ENCODE measurements around the gene RHEX. TPM values are rescaled to one million over a fixed set of nuclear protein-coding genes. Genes with fewer than 3 reads are reported as not detected.

Gene RHEX
- total RNA-seq, 2 donors from 2014 or later, result 3.9 TPM; not detected in 1

GRCh38 chr1:206030191-206030590, 22.8 kb upstream of the RHEX start:
- 75% methylated on average over 4 of the region's 4 CpGs for WGBS
- intact Hi-C loops (cut with DNase I), result loop anchor here (2.0 kb wide), 1 partner anchor 77 kb away; no protein-coding TSS in a partner anchor
- no peaks in the 10 kb centered on the region for H3K9me3 ChIP-seq
- no peak overlapping the region for H3K27ac ChIP-seq
- H3K4me1 ChIP-seq (replicated peaks), result no peaks in the 10 kb centered on the region
- H3K4me3 ChIP-seq, result no peak overlapping the region
- peaks cover 4% of the 10 kb centered on the region for H3K27me3 ChIP-seq (replicated peaks; ENCODE audit: insufficient read depth)
- no peak for DNase-seq (ENCODE audit: low spot score)
- no peaks in the 10 kb centered on the region for H3K36me3 ChIP-seq
- TF ChIP-seq POLR2AphosphoS5 (IDR thresholded peaks at IDR 0.05), result no peak
- TF ChIP-seq POLR2A (IDR thresholded peaks at IDR 0.05), result no peak
- TF ChIP-seq CTCF (IDR thresholded peaks at IDR 0.05), result no peak

GRCh38 chr1:206030714-206031113, 22.3 kb upstream of the RHEX start:
- peaks cover 4% of the 10 kb centered on the region for H3K27me3 ChIP-seq (replicated peaks; ENCODE audit: insufficient read depth)
- DNase-seq (ENCODE audit: low spot score), result peak; percentile 81
- H3K9me3 ChIP-seq, result no peaks in the 10 kb centered on the region
- H3K36me3 ChIP-seq, result no peaks in the 10 kb centered on the region
- WGBS, result 6% methylated on average over 4 of the region's 4 CpGs
- H3K4me1 ChIP-seq (replicated peaks), result no peaks in the 10 kb centered on the region
- intact Hi-C loops (cut with DNase I), result loop anchor here (2.0 kb wide), 1 partner anchor 76 kb away; no protein-coding TSS in a partner anchor
- H3K27ac ChIP-seq, result no peak overlapping the region
- H3K4me3 ChIP-seq, result no peak overlapping the region
- TF ChIP-seq POLR2AphosphoS5 (IDR thresholded peaks at IDR 0.05) (peak; percentile 75), POLR2A (IDR thresholded peaks at IDR 0.05) (no peak), CTCF (IDR thresholded peaks at IDR 0.05) (peak; percentile 16 to 85 (median 74))

- no peak overlapping the region for H3K27ac ChIP-seq
- H3K4me3 ChIP-seq, result no peak overlapping the region
- WGBS, result 77% methylated on average over 5 of the region's 5 CpGs
- no peaks in the 10 kb centered on the region for H3K9me3 ChIP-seq
- no peak for DNase-seq (ENCODE audit: low spot score)
- H3K36me3 ChIP-seq, result no peaks in the 10 kb centered on the region
- peaks cover 4% of the 10 kb centered on the region for H3K27me3 ChIP-seq (replicated peaks; ENCODE audit: insufficient read depth)
- TF ChIP-seq POLR2AphosphoS5 (IDR thresholded peaks at IDR 0.05) (no peak), CTCF (IDR thresholded peaks at IDR 0.05) (no peak), POLR2A (IDR thresholded peaks at IDR 0.05) (no peak)
- no peaks in the 10 kb centered on the region for H3K4me1 ChIP-seq (replicated peaks)
- intact Hi-C loops (cut with DNase I), result no loop called here
Observed at GRCh38 chr1:206032380-206033140, 20.4 kb upstream of the RHEX start.

- WGBS, result 40% methylated on average over 5 of the region's 5 CpGs
- H3K4me3 ChIP-seq, result no peak overlapping the region
- no peak for TF ChIP-seq POLR2A (IDR thresholded peaks at IDR 0.05)
- TF ChIP-seq CTCF (IDR thresholded peaks at IDR 0.05), result no peak
- peak; percentile 7 for TF ChIP-seq POLR2AphosphoS5 (IDR thresholded peaks at IDR 0.05)
- DNase-seq (ENCODE audit: low spot score), result peak; percentile 22
- no peak overlapping the region for H3K27ac ChIP-seq
- H3K4me1 ChIP-seq (replicated peaks), result no peaks in the 10 kb centered on the region
- intact Hi-C loops (cut with DNase I), result no loop called here
- no peaks in the 10 kb centered on the region for H3K27me3 ChIP-seq (replicated peaks; ENCODE audit: insufficient read depth)
- no peaks in the 10 kb centered on the region for H3K36me3 ChIP-seq
- H3K9me3 ChIP-seq, result no peaks in the 10 kb centered on the region
Observed at GRCh38 chr1:206035027-206035426, 17.9 kb upstream of the RHEX start.
